T follicular helper cell (primary cell): ENCODE results near the gene OOSP4A.

Experiments used
- DNase-seq: peaks from one replicate; pipeline ENCODE4 v3.0.0-alpha.2; 2020; ENCODE audit warnings: low read depth
- total RNA-seq, 2 experiments: gene quantifications; one replicate each; lab custom pipeline; 2026; lab: John Stamatoyannopoulos, UW

Gene OOSP4A
- total RNA-seq = 0 reads per million in 2 experiments

DNA sequence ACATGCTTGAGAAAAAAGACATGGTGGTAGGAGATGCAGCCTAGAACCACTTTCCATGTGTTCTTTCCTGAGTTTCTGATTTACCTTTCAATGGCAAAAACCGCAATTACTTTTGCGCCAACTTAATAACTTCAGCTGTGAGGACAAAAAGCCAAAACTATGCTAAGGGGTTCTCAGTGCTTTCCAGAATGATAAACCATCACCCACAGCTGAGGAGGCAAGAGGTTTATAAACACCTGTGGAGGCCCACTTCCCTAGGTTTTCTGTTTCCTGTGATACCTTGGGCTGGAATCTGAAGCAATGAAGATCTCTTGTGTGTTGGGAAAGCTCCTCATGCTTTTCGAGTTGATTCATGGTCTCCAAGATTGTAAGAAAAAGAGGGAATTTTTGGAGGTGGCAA is at the start of gene OOSP4A:
Gene OOSP4A, plus strand, starts transcription at position 301 of the 400 bp plus-strand sequence. Its CDS starts 0 bp downstream, at position 301.
- DNase-seq = no peak

- no peak for DNase-seq
These were observed 45.4 kb upstream of the OOSP4A start for GRCh38 chr11:59918480-59918879.

GRCh38 chr11:59918987-59919589 is 44.7 kb upstream of the OOSP4A start:
- no peak for DNase-seq

GRCh38 chr11:59923813-59924212 is 40.0 kb upstream of the OOSP4A start:
- no peak for DNase-seq

GRCh38 chr11:59931688-59932087 is 32.1 kb upstream of the OOSP4A start:
- no peak for DNase-seq

- DNase-seq = no peak
These were observed 25.7 kb upstream of the OOSP4A start, which contains the start of gene OOSP1 for GRCh38 chr11:59938132-59938531. Gene OOSP1 (plus strand): TSS chr11:59938432. CDS start chr11:59938455, 23 bp downstream.

DNA sequence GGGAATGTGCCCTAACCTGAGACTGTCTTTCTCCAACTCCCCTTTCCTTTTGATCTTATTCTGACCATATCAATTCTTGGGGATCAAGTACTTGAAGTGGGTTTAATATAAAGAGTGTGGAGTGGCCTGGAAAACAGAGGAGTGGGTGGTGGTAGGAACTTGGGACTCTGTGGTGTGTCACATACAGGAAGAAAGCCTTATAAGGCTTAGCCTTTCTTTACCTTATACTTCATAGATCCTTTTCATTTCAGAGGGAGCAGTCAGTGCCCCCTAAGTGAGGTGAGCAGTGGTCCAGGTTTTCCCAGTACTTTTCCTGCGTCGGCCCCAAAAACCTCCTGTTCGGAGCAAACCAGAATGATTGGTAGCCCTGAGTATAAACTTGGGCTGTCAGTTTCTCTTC is 25.1 kb upstream of the OOSP4A start:
- DNase-seq = no peak

GRCh38 chr11:59939482-59939881 is 24.4 kb upstream of the OOSP4A start:
- DNase-seq = no peak

DNA sequence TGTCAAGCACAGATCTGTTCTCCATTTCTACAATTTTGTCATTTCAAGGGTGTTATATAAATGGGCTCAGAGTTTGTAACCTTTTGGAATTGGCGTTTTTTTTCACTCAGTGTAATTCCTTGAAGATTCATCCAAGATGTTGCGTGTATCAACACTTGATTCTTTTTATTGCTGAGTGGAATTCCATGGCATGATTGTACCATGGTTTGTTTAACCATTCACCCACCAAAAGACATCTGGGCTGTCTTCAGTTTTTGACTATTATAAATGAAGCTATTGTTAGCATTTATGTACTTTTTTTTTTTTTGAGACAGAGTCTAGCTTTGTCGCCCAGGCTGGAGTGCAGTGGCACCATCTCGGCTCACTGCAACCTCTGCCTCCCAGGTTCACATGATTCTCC is 22.7 kb upstream of the OOSP4A start:
- DNase-seq = no peak

- DNase-seq = no peak
These were observed 19.7 kb upstream of the OOSP4A start for GRCh38 chr11:59943997-59944714.

DNA sequence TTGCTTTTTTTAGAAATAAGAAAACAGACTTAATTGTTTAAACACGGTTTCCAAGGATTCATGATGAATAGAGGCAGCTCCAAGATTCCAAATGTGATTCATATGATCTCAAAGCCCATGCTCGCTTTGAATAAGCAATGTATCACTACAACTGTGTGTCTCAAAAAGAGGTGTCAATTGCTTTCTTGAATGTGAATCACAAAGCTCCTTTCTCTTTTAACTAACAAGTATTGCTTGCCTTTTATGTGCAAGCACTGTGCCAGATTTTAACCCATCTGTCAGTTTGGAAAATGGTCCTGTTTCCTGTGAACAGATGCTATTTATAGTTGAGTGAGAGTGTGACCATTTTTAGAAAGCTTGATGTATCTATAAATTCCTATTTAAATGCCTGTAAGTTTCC is 19.1 kb upstream of the OOSP4A start:
- no peak for DNase-seq

DNA sequence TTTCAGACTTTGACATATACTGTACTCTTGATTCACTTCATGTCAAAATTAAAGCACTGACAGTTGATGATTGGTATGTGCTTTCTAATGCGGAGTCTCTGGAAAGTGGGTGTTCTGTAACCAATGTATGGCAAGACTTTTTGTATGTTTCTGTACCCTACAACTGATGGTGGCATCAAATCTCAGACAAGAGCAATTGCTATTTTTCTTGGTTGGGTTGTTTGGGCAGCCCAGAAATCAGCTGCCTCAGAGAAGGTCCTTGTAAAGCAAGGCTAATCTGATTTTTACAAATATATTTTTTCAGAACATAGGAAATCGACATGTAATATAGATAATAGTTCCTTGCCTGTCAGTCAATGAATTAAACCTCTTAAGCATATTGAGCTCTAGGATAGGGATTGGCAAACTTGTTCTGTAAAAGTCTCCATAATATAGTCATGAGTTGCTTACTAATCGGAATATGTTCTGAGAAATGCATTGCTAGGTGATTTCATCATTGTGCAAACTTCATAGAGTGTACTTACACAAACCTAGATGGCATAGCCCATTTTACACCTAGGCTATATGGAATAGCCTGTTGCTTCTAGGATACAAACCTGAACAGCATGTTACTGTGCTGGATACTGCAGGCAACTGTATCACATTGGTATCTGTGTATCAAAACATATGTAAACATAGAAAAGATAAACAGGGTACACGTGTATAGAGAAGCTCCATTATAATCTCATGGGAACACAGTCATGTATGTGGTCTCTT is 10.2 kb upstream of the OOSP4A start:
- DNase-seq = no peak

DNA sequence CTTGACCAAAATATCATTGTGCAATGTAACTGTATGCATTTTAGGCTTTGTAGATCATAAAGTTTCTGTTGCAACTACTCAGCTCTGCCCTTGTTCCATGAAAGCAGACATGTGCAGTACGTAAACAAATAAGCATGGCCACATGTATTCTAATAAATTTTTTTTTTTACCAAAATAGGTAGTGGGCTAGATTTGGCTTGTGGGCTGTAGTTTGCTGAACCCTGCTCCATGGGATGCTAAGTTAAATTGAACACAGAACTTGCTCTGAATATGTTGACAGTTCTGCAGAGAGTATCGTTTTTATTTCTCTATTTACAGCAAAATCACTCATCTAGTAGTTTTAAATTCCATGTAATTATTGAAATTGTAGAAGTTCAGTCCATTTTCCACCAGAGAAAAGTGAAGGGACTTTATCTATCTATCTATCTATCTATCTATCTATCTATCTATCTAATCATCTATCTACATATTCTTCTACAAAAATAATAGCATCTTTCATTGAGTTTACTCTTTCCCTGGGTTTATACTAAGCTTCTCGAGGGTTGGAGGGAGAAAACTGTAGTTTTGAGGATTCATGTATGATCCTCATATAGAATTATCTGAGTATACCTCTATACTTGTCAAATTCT is 9.5 kb upstream of the OOSP4A start:
- no peak for DNase-seq

- DNase-seq = no peak
These were observed 6.7 kb upstream of the OOSP4A start for GRCh38 chr11:59957094-59957493.

GRCh38 chr11:59960502-59961381 is 3.1 kb upstream of the OOSP4A start:
- no peak for DNase-seq

DNA sequence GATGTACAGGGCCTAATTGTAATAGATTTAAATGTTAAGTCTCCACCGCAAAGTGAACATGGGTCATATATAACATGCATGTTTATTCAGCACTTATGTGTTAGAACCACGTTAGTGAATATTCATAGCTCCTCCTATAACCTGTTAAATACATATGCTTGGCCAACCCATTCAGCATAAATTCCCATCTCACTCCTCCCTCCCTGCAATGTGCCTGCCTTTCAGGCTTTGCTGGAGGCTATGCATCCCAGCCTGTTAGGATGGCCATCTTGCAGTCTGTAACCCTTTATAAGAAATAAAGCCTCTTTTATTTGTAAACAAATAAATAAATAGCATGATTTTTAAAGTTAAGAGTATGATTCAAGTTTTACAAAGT is 1.7 kb upstream of the OOSP4A start:
- DNase-seq = no peak

GRCh38 chr11:59965424-59965823 is 1.6 kb downstream of the OOSP4A start:
- no peak for DNase-seq

DNA sequence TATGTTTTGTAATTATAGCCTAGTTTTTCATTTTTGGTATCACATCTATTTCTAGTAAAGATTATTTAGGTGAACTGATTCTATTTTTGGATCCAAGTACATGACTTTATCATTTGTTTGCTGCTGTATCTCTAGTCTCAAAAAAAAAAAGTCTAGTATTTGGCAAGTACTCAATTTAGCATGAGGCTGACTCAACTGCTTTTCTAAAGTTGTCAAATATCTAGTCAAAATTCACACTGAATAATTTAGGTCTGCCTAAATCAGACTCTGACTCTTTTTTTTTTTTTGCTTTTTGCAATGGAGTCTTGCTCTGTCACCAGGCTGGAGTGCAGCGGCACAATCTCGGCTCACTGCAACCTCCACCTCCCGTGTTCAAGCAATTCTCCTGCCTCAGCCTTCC is 2.4 kb downstream of the OOSP4A start:
- DNase-seq = no peak

DNA sequence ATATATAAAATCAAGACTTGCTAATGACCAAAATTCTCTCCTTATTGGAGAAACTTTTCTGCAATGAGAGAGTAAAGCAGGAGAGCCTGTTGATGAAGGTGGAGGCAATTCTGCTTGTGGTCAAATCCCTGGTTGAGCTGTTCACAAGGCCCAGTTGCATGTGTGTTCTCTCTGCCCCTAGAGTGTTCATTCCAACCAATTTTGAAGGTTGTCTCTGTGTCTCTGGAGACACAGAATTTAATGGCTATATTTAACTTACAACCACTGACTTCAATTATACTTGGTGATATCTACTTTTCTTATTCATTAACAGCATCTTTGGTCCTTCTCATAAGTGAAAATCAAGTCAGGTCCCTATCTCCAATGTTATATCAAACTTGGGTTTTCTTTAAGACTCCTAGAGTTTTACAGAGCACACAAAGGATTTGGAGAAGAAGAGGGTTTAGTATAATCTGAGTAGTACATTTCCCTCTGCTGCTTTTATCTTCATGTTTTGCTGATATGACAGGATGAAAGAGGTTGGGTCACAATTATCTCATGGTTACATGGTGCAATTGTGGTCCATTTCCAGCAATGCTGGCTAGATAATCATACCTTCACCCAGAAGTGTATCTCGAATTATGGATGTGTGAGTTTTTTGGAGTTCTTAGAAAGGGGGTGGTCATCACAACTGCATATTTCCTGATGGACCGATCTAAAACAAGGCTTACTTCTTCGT is 4.0 kb downstream of the OOSP4A start:
- DNase-seq = no peak

GRCh38 chr11:59968395-59968783 is 4.6 kb downstream of the OOSP4A start:
- no peak for DNase-seq

- no peak for DNase-seq
These were observed 9.3 kb downstream of the OOSP4A start for GRCh38 chr11:59973097-59973496.
